Type B pancreatic cell (in vitro differentiated cells): ENCODE results near the gene PDIK1L. TPM values are rescaled to one million over a fixed set of nuclear protein-coding genes. Genes with fewer than 3 reads are reported as not detected.
A peak's percentile ranks its signal among the peaks of the same experiment; 100 is the strongest.

Source experiments
- DNase-seq: peaks from one replicate; pipeline ENCODE4 v3.0.0; 2021; ENCODE audit warnings: mixed read lengths; ENCODE audit not compliant: unreplicated experiment; ENCODE audit errors: extremely low spot score
- H3K27ac Mint-ChIP-seq: 2 replicates; pipeline ENCODE4 v1.8.0; 2021; ENCODE audit warnings: mild to moderate bottlenecking, mixed read lengths
- H3K27me3 Mint-ChIP-seq: 2 replicates; pipeline ENCODE4 v1.8.0; 2021; ENCODE audit warnings: mixed read lengths
- H3K36me3 Mint-ChIP-seq: 2 replicates; pipeline ENCODE4 v1.8.0; 2021; ENCODE audit warnings: mixed read lengths
- H3K4me1 Mint-ChIP-seq: one replicate; pipeline ENCODE4 v1.8.0; 2021; ENCODE audit warnings: mixed read lengths; ENCODE audit not compliant: unreplicated experiment
- H3K4me3 Mint-ChIP-seq: 2 replicates; pipeline ENCODE4 v1.8.0; 2021; ENCODE audit warnings: mild to moderate bottlenecking, mixed read lengths
- H3K9me3 Mint-ChIP-seq: 2 replicates; pipeline ENCODE4 v1.8.0; 2021; ENCODE audit warnings: mixed read lengths
- total RNA-seq: library from RNA; stranded (reverse); gene quantifications from 2 replicates; pipeline ENCODE4 v1.2.1, GENCODE V29; 2021; ENCODE audit warnings: low replicate concordance
- TF ChIP-seq, protein P1 (sequence below): fragments of 200-600 bp; sonication (generic); conservative IDR thresholded peaks from 2 replicates; pipeline ENCODE4 v1.5.0; 2021; ENCODE audit warnings: antibody characterized with exemption, mild to moderate bottlenecking

PDIK1L gene
- total RNA-seq, 1 donor from 2014 or later: 14.7 TPM

DNA sequence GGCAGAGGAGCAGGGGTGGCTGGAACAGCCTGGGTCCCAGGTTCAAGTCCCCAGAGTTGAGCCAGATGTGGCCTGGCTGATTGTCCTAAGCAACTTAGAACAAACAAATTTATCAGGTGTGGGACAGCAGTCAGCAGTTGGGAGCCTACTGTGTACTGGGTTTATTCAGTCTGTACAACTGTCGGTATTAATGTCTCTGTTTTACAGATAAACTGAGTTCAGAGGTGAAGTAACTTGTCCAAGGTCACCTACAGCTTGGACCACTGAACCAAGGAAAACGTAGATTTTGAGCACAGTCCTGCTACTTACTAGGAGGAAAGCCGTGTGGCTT is 29.6 kb upstream of the PDIK1L start:
- Mint-ChIP-seq H3K36me3 (no peaks in the 10 kb centered on the region), H3K27ac (no peak overlapping the region), H3K4me1 (peaks cover 20% of the 10 kb centered on the region), H3K27me3 (peaks cover 4% of the 10 kb centered on the region), H3K4me3 (no peak overlapping the region), H3K9me3 (no peaks in the 10 kb centered on the region)
- DNase-seq: no peak
- TF ChIP-seq, protein P1, sequence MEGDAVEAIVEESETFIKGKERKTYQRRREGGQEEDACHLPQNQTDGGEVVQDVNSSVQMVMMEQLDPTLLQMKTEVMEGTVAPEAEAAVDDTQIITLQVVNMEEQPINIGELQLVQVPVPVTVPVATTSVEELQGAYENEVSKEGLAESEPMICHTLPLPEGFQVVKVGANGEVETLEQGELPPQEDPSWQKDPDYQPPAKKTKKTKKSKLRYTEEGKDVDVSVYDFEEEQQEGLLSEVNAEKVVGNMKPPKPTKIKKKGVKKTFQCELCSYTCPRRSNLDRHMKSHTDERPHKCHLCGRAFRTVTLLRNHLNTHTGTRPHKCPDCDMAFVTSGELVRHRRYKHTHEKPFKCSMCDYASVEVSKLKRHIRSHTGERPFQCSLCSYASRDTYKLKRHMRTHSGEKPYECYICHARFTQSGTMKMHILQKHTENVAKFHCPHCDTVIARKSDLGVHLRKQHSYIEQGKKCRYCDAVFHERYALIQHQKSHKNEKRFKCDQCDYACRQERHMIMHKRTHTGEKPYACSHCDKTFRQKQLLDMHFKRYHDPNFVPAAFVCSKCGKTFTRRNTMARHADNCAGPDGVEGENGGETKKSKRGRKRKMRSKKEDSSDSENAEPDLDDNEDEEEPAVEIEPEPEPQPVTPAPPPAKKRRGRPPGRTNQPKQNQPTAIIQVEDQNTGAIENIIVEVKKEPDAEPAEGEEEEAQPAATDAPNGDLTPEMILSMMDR: no peak

DNA sequence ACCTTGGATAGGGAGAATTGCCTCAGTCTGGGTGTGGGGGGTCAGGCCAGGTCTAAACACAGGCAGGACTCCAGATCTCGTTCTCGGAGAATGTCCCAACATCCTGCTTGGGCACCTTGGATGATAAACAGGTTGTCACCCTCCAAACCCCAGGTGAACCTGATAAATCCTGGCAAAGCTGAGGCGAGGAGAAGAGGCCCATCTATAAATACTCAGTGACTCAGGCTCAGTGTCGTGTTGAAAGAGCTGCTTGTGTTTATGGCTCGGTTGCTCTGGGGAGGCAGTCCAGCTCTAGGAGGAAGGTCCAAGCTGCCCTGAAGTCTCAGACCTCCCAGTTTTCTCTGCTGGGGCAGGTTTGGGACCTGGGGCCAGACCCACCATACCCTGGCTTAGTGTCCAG is 28.4 kb upstream of the PDIK1L start:
- TF ChIP-seq, protein P1: no peak
- Mint-ChIP-seq H3K4me1 (peaks cover 19% of the 10 kb centered on the region), H3K4me3 (no peak overlapping the region), H3K27ac (peak overlapping the region; percentile 48), H3K27me3 (peaks cover 4% of the 10 kb centered on the region), H3K36me3 (no peaks in the 10 kb centered on the region), H3K9me3 (no peaks in the 10 kb centered on the region)
- DNase-seq: no peak

DNA sequence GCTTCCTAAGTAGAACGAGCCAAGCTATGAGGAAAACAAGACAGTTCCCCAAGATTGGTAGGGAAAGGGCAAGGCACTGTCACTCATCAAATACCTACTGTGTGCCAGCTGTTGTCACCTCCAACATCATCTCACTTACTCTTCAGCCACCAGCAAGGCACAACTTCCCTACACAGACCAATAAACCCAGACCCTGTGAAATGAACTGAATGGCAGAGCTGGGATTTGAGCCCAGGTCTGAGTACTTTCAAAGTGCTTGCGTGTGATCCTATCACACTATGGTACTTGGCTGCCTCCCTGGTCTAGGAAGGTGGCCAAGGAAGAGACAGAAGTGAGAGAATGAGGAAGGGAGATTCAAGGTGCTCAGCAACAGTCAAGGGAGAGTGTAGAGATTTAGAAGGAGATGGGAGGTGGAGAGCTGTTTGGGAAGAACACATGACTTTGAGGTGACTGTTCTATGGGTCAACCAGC is 27.5 kb upstream of the PDIK1L start:
- H3K9me3 Mint-ChIP-seq: no peaks in the 10 kb centered on the region
- H3K27ac Mint-ChIP-seq: no peak overlapping the region
- TF ChIP-seq, protein P1: no peak
- DNase-seq: no peak
- no peaks in the 10 kb centered on the region for H3K36me3 Mint-ChIP-seq
- peaks cover 4% of the 10 kb centered on the region for H3K27me3 Mint-ChIP-seq
- no peak overlapping the region for H3K4me3 Mint-ChIP-seq
- peaks cover 10% of the 10 kb centered on the region for H3K4me1 Mint-ChIP-seq

DNA sequence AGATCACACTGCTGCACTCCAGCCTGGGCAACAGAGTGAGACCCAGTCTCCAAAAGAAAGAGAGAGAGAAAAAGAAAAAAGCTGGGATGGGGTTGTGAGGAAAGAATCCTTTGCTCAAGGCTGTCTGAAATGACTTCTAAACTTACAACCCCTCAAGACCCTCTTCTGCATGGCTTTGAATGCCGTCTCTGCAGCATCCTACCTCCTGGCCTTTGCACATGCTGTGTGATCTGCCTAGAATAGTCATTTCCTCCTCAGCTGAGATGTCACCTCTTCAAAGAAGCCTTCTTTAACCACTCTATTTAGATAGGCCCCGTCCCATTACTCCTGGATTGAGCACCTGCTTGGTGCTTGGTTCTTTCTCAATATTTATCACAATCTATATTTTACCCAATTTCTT is 26.8 kb upstream of the PDIK1L start:
- peaks cover 5% of the 10 kb centered on the region for H3K4me1 Mint-ChIP-seq
- H3K9me3 Mint-ChIP-seq: no peaks in the 10 kb centered on the region
- H3K27me3 Mint-ChIP-seq: peaks cover 4% of the 10 kb centered on the region
- H3K36me3 Mint-ChIP-seq: no peaks in the 10 kb centered on the region
- no peak overlapping the region for H3K27ac Mint-ChIP-seq
- H3K4me3 Mint-ChIP-seq: no peak overlapping the region
- TF ChIP-seq, protein P1: no peak
- no peak for DNase-seq

DNA sequence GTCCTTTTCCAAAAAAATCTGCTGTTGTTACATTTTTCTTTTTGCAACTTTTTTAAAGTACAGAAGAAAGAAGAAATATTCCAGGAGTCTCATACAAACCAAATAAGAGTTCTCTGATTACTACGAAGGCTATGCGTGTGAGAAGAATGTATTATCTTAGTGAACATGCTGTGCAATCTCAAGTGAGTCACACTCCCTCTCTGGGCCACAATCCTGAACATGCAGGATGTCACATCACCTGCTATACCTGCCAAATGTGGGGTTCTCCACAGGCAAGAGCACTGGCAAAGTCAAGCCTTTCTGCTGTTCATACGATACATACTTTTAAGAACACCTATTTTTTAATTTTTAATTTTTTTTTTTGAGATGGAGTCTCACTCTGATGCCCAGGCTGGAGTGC is 22.5 kb upstream of the PDIK1L start:
- no peak for DNase-seq
- no peak overlapping the region for H3K27ac Mint-ChIP-seq
- H3K36me3 Mint-ChIP-seq: no peaks in the 10 kb centered on the region
- H3K4me3 Mint-ChIP-seq: no peak overlapping the region
- TF ChIP-seq, protein P1: no peak
- H3K27me3 Mint-ChIP-seq: peaks cover 4% of the 10 kb centered on the region
- peaks cover 17% of the 10 kb centered on the region for H3K4me1 Mint-ChIP-seq
- H3K9me3 Mint-ChIP-seq: peaks cover 11% of the 10 kb centered on the region

DNA sequence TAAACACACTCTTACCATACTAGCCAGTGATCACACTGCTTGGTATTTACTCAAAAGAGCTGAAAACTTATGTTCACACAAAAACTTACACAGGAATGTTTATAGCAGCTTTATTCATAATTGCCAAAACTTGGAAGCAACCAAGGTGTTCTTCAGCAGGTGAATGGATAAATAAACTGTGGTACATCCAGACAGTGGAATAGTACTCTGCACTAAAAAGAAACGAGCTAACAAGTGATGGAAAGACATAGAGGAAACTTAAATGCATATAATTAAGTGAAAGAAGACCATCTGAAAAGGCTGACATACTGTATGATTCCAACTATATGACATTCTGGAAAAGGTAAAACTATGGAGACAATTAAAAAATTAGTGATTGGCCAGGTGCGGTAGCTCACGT is 20.7 kb upstream of the PDIK1L start:
- Mint-ChIP-seq H3K36me3 (no peaks in the 10 kb centered on the region), H3K27ac (no peak overlapping the region), H3K4me1 (peaks cover 24% of the 10 kb centered on the region), H3K27me3 (no peaks in the 10 kb centered on the region), H3K9me3 (peaks cover 11% of the 10 kb centered on the region), H3K4me3 (no peak overlapping the region)
- TF ChIP-seq, protein P1: no peak
- DNase-seq: no peak
